ENCODE results near the gene JAM3.

GRCh38 chr11:134072844-134073243, 4.0 kb downstream of the JAM3 start:
- TF ChIP-seq TCF12 (IDR thresholded peaks at IDR 0.05) (no peak), CTCF (IDR thresholded peaks at IDR 0.05) (no peak), GATA2 (CRISPR knock-in tag; IDR thresholded peaks at IDR 0.05) (no peak), MXI1 (IDR thresholded peaks at IDR 0.05; ENCODE audit: low read depth, low read length) (no peak), NFIC (IDR thresholded peaks at IDR 0.05; ENCODE audit: borderline replicate concordance) (no peak), FOXJ3 (CRISPR knock-in tag; IDR thresholded peaks at IDR 0.05) (no peak), EP300 (IDR thresholded peaks at IDR 0.05; ENCODE audit: borderline replicate concordance in 1 of 2, low read depth in 1 of 2, low read length in 1 of 2) (no peak), JUND (IDR thresholded peaks at IDR 0.05) (no peak), USF1 (IDR thresholded peaks at IDR 0.05; ENCODE audit: borderline replicate concordance, low read depth) (no peak), MEF2A (IDR thresholded peaks at IDR 0.05; ENCODE audit: borderline replicate concordance, low read depth) (no peak), POLR2AphosphoS5 (IDR thresholded peaks at IDR 0.05; ENCODE audit: low read depth, low read length) (no peak), EZH2phosphoT487 (IDR thresholded peaks at IDR 0.05; ENCODE audit: borderline replicate concordance, low read depth) (no peak)
